HepG2 (cell line): ENCODE data around the gene STC2. TPM values are rescaled to one million over a fixed set of nuclear protein-coding genes. Genes with fewer than 3 reads are reported as not detected.

Source experiments
- ATAC-seq: fragments of 200-7000 bp; cut with Tn5 transposase; 3 replicates; pipeline ENCODE4 v1.9.1; 2020; ENCODE audit warnings: mild to moderate bottlenecking, moderate library complexity
- BruUV-seq: library from RNA; stranded (reverse); fragments of 400-500 nt; replicated peaks from 2 replicates; lab custom pipeline; 2021; lab: Mats Ljungman, UMichigan
- CTCF ChIA-PET: fragments of 300-600 bp; formaldehyde crosslinking; extraction: SDS; loops from one replicate; lab custom pipeline; 2021; ENCODE audit warnings: low total read pairs, inconsistent platforms, low intra/inter-chr PET ratio; lab: Yijun Ruan, JAX
- POLR2A ChIA-PET: fragments of 350-600 bp; sonication (Branson Sonifier 250); formaldehyde crosslinking; loops from one replicate; lab custom pipeline; 2020; ENCODE audit warnings: antibody characterized with exemption, inconsistent platforms; lab: Yijun Ruan, JAX
- DNase-seq: peaks from one replicate; pipeline ENCODE4 v3.0.0-alpha.2; 2015; ENCODE audit warnings: low spot score
- FAIRE-seq: peaks from 3 replicates; lab custom pipeline; 2011; peaks lifted over from hg19 to GRCh38; lab: Jason Lieb, UNC
- H2AFZ ChIP-seq: one replicate; pipeline ENCODE4 v1.6.1; 2011; ENCODE audit warnings: low read length, inconsistent platforms
- H3K27ac ChIP-seq: fragments of 300-600 bp; 3 replicates; pipeline ENCODE4 v1.8.0; 2011; ENCODE audit warnings: mixed run types, mild to moderate bottlenecking, mixed read lengths, low read length, inconsistent platforms; ENCODE audit not compliant: insufficient read depth; ENCODE audit errors: extremely low read length
- H3K27me3 ChIP-seq, 2 experiments: fragments of 200-600 bp in 1 of 2; 2 replicates in 1 of 2; 3 replicates in 1 of 2; pipeline versions ENCODE4 v1.6.0 to v1.8.0; 2011; ENCODE audit warnings: low read length in 2 of 2, mild to moderate bottlenecking in 2 of 2, moderate library complexity in 2 of 2, inconsistent platforms in 1 of 2; ENCODE audit not compliant: insufficient read depth in 2 of 2, control insufficient read depth in 1 of 2
- H3K36me3 ChIP-seq, 2 experiments: fragments of 200-600 bp in 1 of 2; replicated peaks in 1 of 2; 2 replicates in 1 of 2; 3 replicates in 1 of 2; pipeline versions ENCODE4 v1.5.1 to v1.8.0; 2011; ENCODE audit warnings: low read length in 2 of 2, inconsistent platforms in 1 of 2; ENCODE audit not compliant: insufficient read depth in 2 of 2, control insufficient read depth in 1 of 2
- H3K4me1 ChIP-seq: 2 replicates; pipeline ENCODE4 v1.5.1; 2012; ENCODE audit warnings: low read length, inconsistent platforms; ENCODE audit not compliant: insufficient read depth
- H3K4me2 ChIP-seq: 2 replicates; pipeline ENCODE4 v1.6.0; 2011; ENCODE audit warnings: low read depth, low read length, inconsistent platforms
- H3K4me3 ChIP-seq, 3 experiments: fragments of 200-600 bp in 1 of 3; sonication (generic), shearing (Covaris generic) in 1 of 3; replicated peaks in 1 of 3; 2 replicates each; pipeline ENCODE4 v1.5.1; 2011 to 2016; ENCODE audit warnings: low read length in 3 of 3, inconsistent platforms in 2 of 3, low read depth in 2 of 3, mild to moderate bottlenecking in 2 of 3, control low read depth in 1 of 3, mixed read lengths in 1 of 3; ENCODE audit not compliant: insufficient read depth in 1 of 3
- H3K79me2 ChIP-seq: one replicate; pipeline ENCODE4 v1.6.1; 2011; ENCODE audit warnings: low read length, inconsistent platforms; ENCODE audit not compliant: insufficient read depth
- H3K9ac ChIP-seq: 2 replicates; pipeline ENCODE4 v1.6.0; 2011; ENCODE audit warnings: mild to moderate bottlenecking, low read depth, low read length, inconsistent platforms; ENCODE audit not compliant: insufficient read depth
- H3K9me3 ChIP-seq: 2 replicates; pipeline ENCODE4 v1.5.1; 2012; ENCODE audit warnings: mild to moderate bottlenecking, low read length
- H4K20me1 ChIP-seq: 2 replicates; pipeline ENCODE4 v1.6.0; 2011; ENCODE audit warnings: inconsistent platforms, mild to moderate bottlenecking, low read length, moderate library complexity; ENCODE audit not compliant: insufficient read depth
- CAMTA2 ChIP-seq: sonication (generic); formaldehyde crosslinking; IDR thresholded peaks from 2 replicates; pipeline ENCODE4 v1.4.0; 2020; ENCODE audit warnings: mild to moderate bottlenecking, missing genetic modification reagents, borderline replicate concordance
- CEBPB ChIP-seq: IDR thresholded peaks from 2 replicates; pipeline ENCODE4 v1.6.1; 2011; ENCODE audit warnings: low read depth, low read length, improper control_type of control experiment, borderline replicate concordance
- FOXK1 ChIP-seq: sonication (generic); formaldehyde crosslinking; IDR thresholded peaks from 2 replicates; pipeline ENCODE4 v1.4.0; 2020; ENCODE audit warnings: low read depth, missing genetic modification reagents, borderline replicate concordance
- GFI1 ChIP-seq: sonication (generic); formaldehyde crosslinking; IDR thresholded peaks from 2 replicates; pipeline ENCODE4 v1.5.0; 2020; ENCODE audit warnings: missing genetic modification reagents, mild to moderate bottlenecking, borderline replicate concordance
- GLI4 ChIP-seq: sonication (generic); formaldehyde crosslinking; IDR thresholded peaks from 2 replicates; pipeline ENCODE4 v1.5.1; 2020; ENCODE audit warnings: missing genetic modification reagents, mild to moderate bottlenecking, moderate library complexity, borderline replicate concordance
- HDAC2 ChIP-seq: sonication (generic); formaldehyde crosslinking; IDR thresholded peaks from 2 replicates; pipeline ENCODE4 v1.4.0; 2020; ENCODE audit warnings: missing genetic modification reagents
- HMG20A ChIP-seq: IDR thresholded peaks from 2 replicates; pipeline ENCODE4 v1.6.1; 2016; ENCODE audit warnings: borderline replicate concordance
- KAT8 ChIP-seq: IDR thresholded peaks from 2 replicates; pipeline ENCODE4 v1.6.1; 2016; ENCODE audit warnings: missing genetic modification reagents, missing compliant biosample characterization
- PHF5A ChIP-seq: IDR thresholded peaks from one replicate; pipeline ENCODE4 v1.6.1; 2018; ENCODE audit warnings: low read depth, missing genetic modification reagents; ENCODE audit not compliant: unreplicated experiment
- SOX13 ChIP-seq, 3 experiments: fragments of 450-650 bp in 1 of 3; sonication (generic) in 1 of 3; formaldehyde crosslinking in 1 of 3; IDR thresholded peaks in 2 of 3; conservative IDR thresholded peaks in 1 of 3; 2 replicates each; pipeline versions ENCODE4 v1.5.0 to v1.6.1; 2016 to 2020; ENCODE audit warnings: antibody characterized with exemption in 1 of 3, mild to moderate bottlenecking in 1 of 3, missing compliant biosample characterization in 1 of 3, missing genetic modification reagents in 1 of 3, moderate library complexity in 1 of 3
- TAF1 ChIP-seq: sonication (generic); formaldehyde crosslinking; IDR thresholded peaks from 2 replicates; pipeline ENCODE4 v1.4.0; 2020; ENCODE audit warnings: missing genetic modification reagents
- THYN1 ChIP-seq: sonication (generic); formaldehyde crosslinking; IDR thresholded peaks from 2 replicates; pipeline ENCODE4 v1.8.1; 2023; ENCODE audit warnings: low read depth, mild to moderate bottlenecking, moderate library complexity, missing genetic modification reagents, borderline replicate concordance
- ZBTB49 ChIP-seq: sonication (generic); formaldehyde crosslinking; IDR thresholded peaks from 2 replicates; pipeline ENCODE4 v1.4.0; 2020; ENCODE audit warnings: missing genetic modification reagents, borderline replicate concordance
- ZNF101 ChIP-seq: sonication (generic); formaldehyde crosslinking; IDR thresholded peaks from 2 replicates; pipeline ENCODE4 v1.4.0; 2020; ENCODE audit warnings: mild to moderate bottlenecking, low read depth, missing genetic modification reagents, borderline replicate concordance
- ZNF224 ChIP-seq: sonication (generic); formaldehyde crosslinking; IDR thresholded peaks from 2 replicates; pipeline ENCODE4 v1.5.0; 2020; ENCODE audit warnings: mild to moderate bottlenecking, missing genetic modification reagents
- ZNF335 ChIP-seq: sonication (generic); formaldehyde crosslinking; IDR thresholded peaks from 2 replicates; pipeline ENCODE4 v1.4.0; 2020; ENCODE audit warnings: missing genetic modification reagents
- ZNF678 ChIP-seq: sonication (generic); formaldehyde crosslinking; IDR thresholded peaks from 2 replicates; pipeline ENCODE4 v1.4.0; 2020; ENCODE audit warnings: mild to moderate bottlenecking, missing genetic modification reagents
- WGBS: methylation state at CpG from one replicate; pipeline ENCODE4 v1.1.6; 2017; ENCODE audit warnings: low lambda C conversion rate; 5-methylcytosine and 5-hydroxymethylcytosine counted together
- in situ Hi-C: cut with HindIII; loops from 2 replicates; pipeline ENCODE4 v1.10.0; 2017; ENCODE audit warnings: low pct_unique_long_range_greater_than_20kb; ENCODE audit not compliant: extremely low pct_ligation_motif_present
- intact Hi-C: fragments of 100-400 bp; cut with micrococcal nuclease; formaldehyde crosslinking; loops from one replicate; pipeline ENCODE4 v1.10.0; 2022; ENCODE audit not compliant: unreplicated experiment
- polyA plus RNA-seq, 8 experiments: library from polyadenylated mRNA; depleted of rRNA in 3 of 8; stranded (reverse) in 7 of 8; unstranded in 1 of 8; fragments of >200 nt; fragmentation: Illumina TruSeq in 4 of 8; extraction: Trizol in 4 of 8; gene quantifications; 2 replicates each; pipeline versions ENCODE4 v1.2.1 to v1.2.3, GENCODE V29; 2011 to 2016; ENCODE audit warnings: low read depth in 4 of 8, missing spikeins in 1 of 8, mixed read lengths in 1 of 8; ENCODE audit not compliant: insufficient read depth in 1 of 8
- total RNA-seq, 5 experiments: library from RNA; depleted of rRNA; stranded (reverse); fragments of >200 nt; fragmentation: Illumina TruSeq; extraction: Trizol; gene quantifications; 2 replicates each; pipeline ENCODE4 v1.2.3, GENCODE V29; 2016; ENCODE audit warnings: low read depth in 1 of 5
- TF ChIP-seq, protein P1 (sequence below): IDR thresholded peaks from 2 replicates; pipeline ENCODE4 v1.6.1; 2016

Gene STC2
- total and polyA plus RNA-seq, 2 of the 13 experiments (the other 11 are each of a cell fraction or from before 2014, with no cell fraction given) = 27.1 to 69.2 TPM

GRCh38 chr5:173294673-173295320 lies 33.4 kb downstream of the STC2 start (continued):
- TF ChIP-seq HDAC2 (CRISPR knock-in tag) (peak; percentile 20; the same call in 1 of the 2 replicates), TAF1 (peak; percentile 25; the same call in 1 of the 2 replicates), SOX13 (IDR thresholded peaks at IDR 0.05) (no peak), SOX13 (CRISPR knock-in tag; conservative IDR thresholded peaks at IDR 0.05 in 1 of 2, IDR thresholded peaks at IDR 0.05 in 1 of 2) (peak in 1 of 2 experiments; percentile 19; a peak in 1 of 4 replicates), HMG20A (CRISPR knock-in tag) (0 out of 2 replicates have a peak, but pooled peaks have one; percentile 12)

GRCh38 chr5:173293817-173294672 lies 34.2 kb downstream of the STC2 start:
- H3K36me3 ChIP-seq = no peaks in the 10 kb centered on the region
- H3K27me3 ChIP-seq = no peaks in the 10 kb centered on the region; a peak in 1 of 5 replicates
- H3K9me3 ChIP-seq = no peaks in the 10 kb centered on the region
- peaks cover 88% of the 10 kb centered on the region for H3K4me1 ChIP-seq
- ATAC-seq (peak; percentile 45), DNase-seq (peak; percentile 78), FAIRE-seq (peak; percentile 90)
- H3K79me2 ChIP-seq = no peaks in the 10 kb centered on the region
- intact Hi-C loops = loop anchor here (1.0 kb wide), 2 partner anchors 38 to 279 kb away; no protein-coding TSS in a partner anchor
- H3K4me2 ChIP-seq = peak overlapping the region; percentile 94
- H2AFZ ChIP-seq = no peak overlapping the region
- H4K20me1 ChIP-seq = no peaks in the 10 kb centered on the region
- peak overlapping the region; percentile 48 to 76 (median 58) for H3K4me3 ChIP-seq
- 2% methylated on average over 26 of the region's 37 CpGs for WGBS
- POLR2A ChIA-PET = interaction anchor here (1.1 to 11.1 kb wide), 4 partner anchors 10 to 35 kb away, joined by 5 to 513 read pairs (median 8); partner anchors contain the start of gene STC2
- BruUV-seq = no TSS peak
- in situ Hi-C loops = loop anchor here (5.0 to 25.0 kb wide), 2 partner anchors 38 to 307 kb away; partner anchors contain the start of gene ATP6V0E1
- CTCF ChIA-PET = interaction anchor here (1.8 to 3.2 kb wide), 3 partner anchors 9 to 279 kb away, joined by 4 to 90 read pairs (median 9); no protein-coding TSS in a partner anchor
- no peak overlapping the region for H3K27ac ChIP-seq
- peak overlapping the region; percentile 58 for H3K9ac ChIP-seq
- TF ChIP-seq GFI1 (CRISPR knock-in tag) (peak; percentile 93), ZNF101 (CRISPR knock-in tag) (no peak), ZNF224 (no peak), FOXK1 (CRISPR knock-in tag) (no peak), CEBPB (no peak), CAMTA2 (CRISPR knock-in tag) (no peak), ZNF678 (CRISPR knock-in tag) (no peak), GLI4 (CRISPR knock-in tag) (no peak), ZBTB49 (CRISPR knock-in tag) (no peak), ZNF335 (CRISPR knock-in tag) (no peak; the same call in 1 of the 2 replicates), THYN1 (CRISPR knock-in tag) (no peak), PHF5A (CRISPR knock-in tag) (no peak), KAT8 (peak; percentile 30; the same call in 1 of the 2 replicates)
- TF ChIP-seq, protein P1, sequence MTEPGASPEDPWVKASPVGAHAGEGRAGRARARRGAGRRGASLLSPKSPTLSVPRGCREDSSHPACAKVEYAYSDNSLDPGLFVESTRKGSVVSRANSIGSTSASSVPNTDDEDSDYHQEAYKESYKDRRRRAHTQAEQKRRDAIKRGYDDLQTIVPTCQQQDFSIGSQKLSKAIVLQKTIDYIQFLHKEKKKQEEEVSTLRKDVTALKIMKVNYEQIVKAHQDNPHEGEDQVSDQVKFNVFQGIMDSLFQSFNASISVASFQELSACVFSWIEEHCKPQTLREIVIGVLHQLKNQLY (CRISPR knock-in tag) = no peak
